ENCODE measurements around the gene CRACR2B.

CRACR2B gene

GRCh38 chr11:856397-856796, 28.7 kb downstream of the CRACR2B start:
- H3K36me3 ChIP-seq (ENCODE audit: insufficient read depth, low read length): peaks cover 14% of the 10 kb centered on the region

GRCh38 chr11:858053-858761, 30.5 kb downstream of the CRACR2B start:
- no peaks in the 10 kb centered on the region for H3K9me3 ChIP-seq (replicated peaks; ENCODE audit: low read length)
- H3K27me3 ChIP-seq (ENCODE audit: control insufficient read depth, insufficient read depth, low read length): no peaks in the 10 kb centered on the region
- peaks cover 8% of the 10 kb centered on the region for H3K4me1 ChIP-seq (ENCODE audit: control insufficient read depth, insufficient read depth, low read length)
- H3K36me3 ChIP-seq (ENCODE audit: insufficient read depth, low read length): peaks cover 23% of the 10 kb centered on the region
- H3K4me2 ChIP-seq (ENCODE audit: low read length): no peak overlapping the region
- H3K4me3 ChIP-seq (ENCODE audit: low read length): no peak overlapping the region
- H3K9ac ChIP-seq (ENCODE audit: low read depth, low read length): no peak overlapping the region

More at GRCh38 chr11:856397-856796, 28.7 kb downstream of the CRACR2B start:
- no peaks in the 10 kb centered on the region for H3K9me3 ChIP-seq (replicated peaks; ENCODE audit: low read length)
- no peaks in the 10 kb centered on the region for H3K27me3 ChIP-seq (ENCODE audit: control insufficient read depth, insufficient read depth, low read length)
- no peak overlapping the region for H3K4me2 ChIP-seq (ENCODE audit: low read length)
- H3K4me3 ChIP-seq (ENCODE audit: low read length): no peak overlapping the region
- no peak overlapping the region for H3K9ac ChIP-seq (ENCODE audit: low read depth, low read length)
- peaks cover 8% of the 10 kb centered on the region for H3K4me1 ChIP-seq (ENCODE audit: control insufficient read depth, insufficient read depth, low read length)

GRCh38 chr11:858762-859339, 31.1 kb downstream of the CRACR2B start:
- Histone ChIP-seq H3K27me3 (ENCODE audit: control insufficient read depth, insufficient read depth, low read length) (no peaks in the 10 kb centered on the region), H3K9ac (ENCODE audit: low read depth, low read length) (no peak overlapping the region), H3K4me3 (ENCODE audit: low read length) (no peak overlapping the region), H3K4me2 (ENCODE audit: low read length) (no peak overlapping the region), H3K9me3 (replicated peaks; ENCODE audit: low read length) (no peaks in the 10 kb centered on the region), H3K4me1 (ENCODE audit: control insufficient read depth, insufficient read depth, low read length) (peaks cover 8% of the 10 kb centered on the region), H3K36me3 (ENCODE audit: insufficient read depth, low read length) (peaks cover 29% of the 10 kb centered on the region)

GRCh38 chr11:859394-860131, 31.8 kb downstream of the CRACR2B start:
- Histone ChIP-seq H3K9me3 (replicated peaks; ENCODE audit: low read length) (no peaks in the 10 kb centered on the region), H3K36me3 (ENCODE audit: insufficient read depth, low read length) (peaks cover 36% of the 10 kb centered on the region), H3K27me3 (ENCODE audit: control insufficient read depth, insufficient read depth, low read length) (no peaks in the 10 kb centered on the region), H3K4me2 (ENCODE audit: low read length) (peak overlapping the region; percentile 4), H3K9ac (ENCODE audit: low read depth, low read length) (no peak overlapping the region), H3K4me1 (ENCODE audit: control insufficient read depth, insufficient read depth, low read length) (peaks cover 8% of the 10 kb centered on the region), H3K4me3 (ENCODE audit: low read length) (no peak overlapping the region)

- H3K9ac ChIP-seq (ENCODE audit: low read depth, low read length): no peak overlapping the region
- H3K4me3 ChIP-seq (ENCODE audit: low read length): no peak overlapping the region
- peaks cover 42% of the 10 kb centered on the region for H3K36me3 ChIP-seq (ENCODE audit: insufficient read depth, low read length)
- H3K4me1 ChIP-seq (ENCODE audit: control insufficient read depth, insufficient read depth, low read length): peaks cover 8% of the 10 kb centered on the region
- H3K4me2 ChIP-seq (ENCODE audit: low read length): no peak overlapping the region
- H3K9me3 ChIP-seq (replicated peaks; ENCODE audit: low read length): no peaks in the 10 kb centered on the region
- H3K27me3 ChIP-seq (ENCODE audit: control insufficient read depth, insufficient read depth, low read length): no peaks in the 10 kb centered on the region
Observed at GRCh38 chr11:860234-861104, 32.8 kb downstream of the CRACR2B start.

GRCh38 chr11:861105-861479, 33.4 kb downstream of the CRACR2B start:
- peaks cover 44% of the 10 kb centered on the region for H3K36me3 ChIP-seq (ENCODE audit: insufficient read depth, low read length)

GRCh38 chr11:862081-862661, 34.5 kb downstream of the CRACR2B start:
- H3K27me3 ChIP-seq (ENCODE audit: control insufficient read depth, insufficient read depth, low read length): no peaks in the 10 kb centered on the region
- H3K9me3 ChIP-seq (replicated peaks; ENCODE audit: low read length): no peaks in the 10 kb centered on the region
- no peak overlapping the region for H3K4me2 ChIP-seq (ENCODE audit: low read length)
- H3K36me3 ChIP-seq (ENCODE audit: insufficient read depth, low read length): peaks cover 53% of the 10 kb centered on the region
- H3K4me3 ChIP-seq (ENCODE audit: low read length): no peak overlapping the region
- no peak overlapping the region for H3K9ac ChIP-seq (ENCODE audit: low read depth, low read length)
- peaks cover 8% of the 10 kb centered on the region for H3K4me1 ChIP-seq (ENCODE audit: control insufficient read depth, insufficient read depth, low read length)

More at GRCh38 chr11:861105-861479, 33.4 kb downstream of the CRACR2B start:
- H3K9me3 ChIP-seq (replicated peaks; ENCODE audit: low read length): no peaks in the 10 kb centered on the region
- H3K27me3 ChIP-seq (ENCODE audit: control insufficient read depth, insufficient read depth, low read length): no peaks in the 10 kb centered on the region
- H3K4me2 ChIP-seq (ENCODE audit: low read length): no peak overlapping the region
- H3K4me3 ChIP-seq (ENCODE audit: low read length): no peak overlapping the region
- H3K4me1 ChIP-seq (ENCODE audit: control insufficient read depth, insufficient read depth, low read length): peaks cover 8% of the 10 kb centered on the region
- no peak overlapping the region for H3K9ac ChIP-seq (ENCODE audit: low read depth, low read length)

GRCh38 chr11:862696-863022, 34.9 kb downstream of the CRACR2B start:
- no peaks in the 10 kb centered on the region for H3K9me3 ChIP-seq (replicated peaks; ENCODE audit: low read length)
- H3K27me3 ChIP-seq (ENCODE audit: control insufficient read depth, insufficient read depth, low read length): no peaks in the 10 kb centered on the region
- H3K4me1 ChIP-seq (ENCODE audit: control insufficient read depth, insufficient read depth, low read length): peaks cover 8% of the 10 kb centered on the region
- no peak overlapping the region for H3K4me2 ChIP-seq (ENCODE audit: low read length)
- H3K4me3 ChIP-seq (ENCODE audit: low read length): no peak overlapping the region
- no peak overlapping the region for H3K9ac ChIP-seq (ENCODE audit: low read depth, low read length)
- H3K36me3 ChIP-seq (ENCODE audit: insufficient read depth, low read length): peaks cover 53% of the 10 kb centered on the region

GRCh38 chr11:863023-863909, 35.5 kb downstream of the CRACR2B start:
- Histone ChIP-seq H3K4me2 (ENCODE audit: low read length) (no peak overlapping the region), H3K9me3 (replicated peaks; ENCODE audit: low read length) (no peaks in the 10 kb centered on the region), H3K4me1 (ENCODE audit: control insufficient read depth, insufficient read depth, low read length) (peaks cover 8% of the 10 kb centered on the region), H3K4me3 (ENCODE audit: low read length) (no peak overlapping the region), H3K9ac (ENCODE audit: low read depth, low read length) (no peak overlapping the region), H3K27me3 (ENCODE audit: control insufficient read depth, insufficient read depth, low read length) (no peaks in the 10 kb centered on the region), H3K36me3 (ENCODE audit: insufficient read depth, low read length) (peaks cover 49% of the 10 kb centered on the region)
